GM12878 (cell line): Measurements from ENCODE around the gene DLGAP5. TPM values are rescaled to one million over a fixed set of nuclear protein-coding genes. Genes with fewer than 3 reads are reported as not detected.

Experiments
- ATF3 ChIP-seq: IDR thresholded peaks from 2 replicates; pipeline ENCODE4 v1.6.1; 2011; ENCODE audit warnings: low read depth, mild to moderate bottlenecking, low read length, moderate library complexity, borderline replicate concordance; ENCODE audit errors: extremely low read depth
- CHD2 ChIP-seq: IDR thresholded peaks from 2 replicates; pipeline ENCODE4 v1.6.1; 2011; ENCODE audit warnings: low read depth, low read length, improper control_type of control experiment, borderline replicate concordance
- CREM ChIP-seq: IDR thresholded peaks from 2 replicates; pipeline ENCODE4 v1.6.1; 2014; ENCODE audit warnings: antibody characterized with exemption, low read depth
- FOXM1 ChIP-seq: IDR thresholded peaks from 2 replicates; pipeline ENCODE4 v1.6.1; 2012; ENCODE audit warnings: low read depth, mild to moderate bottlenecking, inconsistent platforms, low read length, moderate library complexity
- IKZF2 ChIP-seq, 2 experiments: fragments of 450-650 bp; IDR thresholded peaks; 2 replicates each; pipeline ENCODE4 v1.6.1; 2017; ENCODE audit warnings: mild to moderate bottlenecking in 2 of 2, moderate library complexity in 2 of 2
- NFIC ChIP-seq: IDR thresholded peaks from 2 replicates; pipeline ENCODE4 v1.6.1; 2012; ENCODE audit warnings: low read depth, mild to moderate bottlenecking, inconsistent platforms, low read length, moderate library complexity
- SP1 ChIP-seq: IDR thresholded peaks from one replicate; pipeline ENCODE4 v1.6.1; 2011; ENCODE audit warnings: low read depth, low read length
- YBX1 ChIP-seq: fragments of 450-650 bp; IDR thresholded peaks from 2 replicates; pipeline ENCODE4 v1.6.1; 2016; ENCODE audit warnings: antibody characterized with exemption
- ZNF24 ChIP-seq: fragments of 450-650 bp; IDR thresholded peaks from 2 replicates; pipeline ENCODE4 v1.6.1; 2017; ENCODE audit warnings: antibody characterized with exemption, mild to moderate bottlenecking
- polyA plus RNA-seq, 11 experiments: library from polyadenylated mRNA; depleted of rRNA in 4 of 11; unstranded in 6 of 11; stranded (reverse) in 5 of 11; fragments of >200 nt; fragmentation: Nextera tagmentation in 4 of 11; fragmentation: Illumina TruSeq in 1 of 11; extraction: Ambion mirVana in 4 of 11; extraction: Trizol in 1 of 11; gene quantifications; 1 replicate in 1 of 11; 2 replicates in 10 of 11; pipeline versions ENCODE4 v1.2.1 to v1.2.3, GENCODE V29; 2011 to 2016; ENCODE audit warnings: inconsistent platforms in 2 of 11, missing spikeins in 2 of 11, low read depth in 1 of 11
- total RNA-seq, 4 experiments: library from RNA; depleted of rRNA in 3 of 4; stranded (reverse); fragments of >200 nt in 3 of 4; fragmentation: Illumina TruSeq in 1 of 4; extraction: Trizol in 1 of 4; gene quantifications; 2 replicates each; pipeline versions ENCODE4 v1.2.1 to v1.2.3, GENCODE V29; 2013 to 2021

The DLGAP5 gene
- total and polyA plus RNA-seq, 10 of the 15 experiments (the other 5 are each of a cell fraction or from before 2014, with no cell fraction given): 40.9 to 106 (median 67.6) TPM

GRCh38 chr14:55098561-55098898 lies 92.9 kb downstream of the DLGAP5 start (continued):
- TF ChIP-seq CHD2 (0 out of 2 replicates have a peak, but pooled peaks have one; percentile 26), ATF3 (no peak), ZNF24 (no peak), FOXM1 (no peak), CREM (no peak), NFIC (peak; percentile 16; the same call in 1 of the 2 replicates), SP1 (peak; percentile 18), YBX1 (no peak; the same call in 1 of the 2 replicates), IKZF2 (IDR thresholded peaks at IDR 0.05) (peak; percentile 11 to 36; a peak in 2 of 4 replicates)

Other genes starting within 250 kb of the DLGAP5 start
- gene WDHD1, start 164.5 kb downstream of the DLGAP5 start, total RNA-seq (2014; rRNA removed): 21.9 and 25.7 TPM in 2 replicates
- 32.7 and 33.5 TPM in 2 replicates for gene WDHD1, start 164.5 kb downstream of the DLGAP5 start, total RNA-seq (2014; rRNA removed; fragmentation: Illumina TruSeq; extraction: Trizol)
- 37.9 and 38.7 TPM in 2 replicates for gene WDHD1, start 164.5 kb downstream of the DLGAP5 start, total RNA-seq (2021)
- 34.2 and 57.1 TPM in 2 replicates for gene WDHD1, start 164.5 kb downstream of the DLGAP5 start, polyA plus RNA-seq (2011; rRNA removed)
- 31.8 and 32.9 TPM in 2 replicates for gene WDHD1, start 164.5 kb downstream of the DLGAP5 start, polyA plus RNA-seq (2014; fragmentation: Illumina TruSeq; extraction: Trizol)
- gene WDHD1, start 164.5 kb downstream of the DLGAP5 start, polyA plus RNA-seq (2014; fragmentation: Nextera tagmentation; extraction: Ambion mirVana): 10 to 100 TPM; 11.3 to 14.8 TPM
- gene WDHD1, start 164.5 kb downstream of the DLGAP5 start, polyA plus RNA-seq (2014; rRNA removed): 14.8 and 17.8 TPM in 2 replicates
- 10 to 100 TPM; 46.3 to 50.5 TPM for gene WDHD1, start 164.5 kb downstream of the DLGAP5 start, polyA plus RNA-seq (2016; fragmentation: Nextera tagmentation; extraction: Ambion mirVana)
- gene SOCS4, start 164.3 kb downstream of the DLGAP5 start, total RNA-seq (2014; rRNA removed): 20.5 and 25.8 TPM in 2 replicates
- gene SOCS4, start 164.3 kb downstream of the DLGAP5 start, total RNA-seq (2014; rRNA removed; fragmentation: Illumina TruSeq; extraction: Trizol): 30.6 and 31.0 TPM in 2 replicates
- 27.9 and 31.5 TPM in 2 replicates for gene SOCS4, start 164.3 kb downstream of the DLGAP5 start, total RNA-seq (2021)
- 25.1 and 35.7 TPM in 2 replicates for gene SOCS4, start 164.3 kb downstream of the DLGAP5 start, polyA plus RNA-seq (2011; rRNA removed)
- gene SOCS4, start 164.3 kb downstream of the DLGAP5 start, polyA plus RNA-seq (2014; fragmentation: Illumina TruSeq; extraction: Trizol): 23.7 and 30.9 TPM in 2 replicates
- gene SOCS4, start 164.3 kb downstream of the DLGAP5 start, polyA plus RNA-seq (2014; fragmentation: Nextera tagmentation; extraction: Ambion mirVana): 1 to 10 TPM; 5.7 to 7.6 TPM
- 13.2 and 14.7 TPM in 2 replicates for gene SOCS4, start 164.3 kb downstream of the DLGAP5 start, polyA plus RNA-seq (2014; rRNA removed)
- 10 to 100 TPM; 18.4 to 21.0 TPM for gene SOCS4, start 164.3 kb downstream of the DLGAP5 start, polyA plus RNA-seq (2016; fragmentation: Nextera tagmentation; extraction: Ambion mirVana)
- 37.7 and 44.6 TPM in 2 replicates for gene MAPK1IP1L, start 139.9 kb downstream of the DLGAP5 start, total RNA-seq (2014; rRNA removed)
- 48.9 and 50.4 TPM in 2 replicates for gene MAPK1IP1L, start 139.9 kb downstream of the DLGAP5 start, total RNA-seq (2014; rRNA removed; fragmentation: Illumina TruSeq; extraction: Trizol)
- 101 and 105 TPM in 2 replicates for gene MAPK1IP1L, start 139.9 kb downstream of the DLGAP5 start, total RNA-seq (2021)
- 52.8 and 80.1 TPM in 2 replicates for gene MAPK1IP1L, start 139.9 kb downstream of the DLGAP5 start, polyA plus RNA-seq (2011; rRNA removed)
- 68.5 and 90.1 TPM in 2 replicates for gene MAPK1IP1L, start 139.9 kb downstream of the DLGAP5 start, polyA plus RNA-seq (2014; fragmentation: Illumina TruSeq; extraction: Trizol)
- gene MAPK1IP1L, start 139.9 kb downstream of the DLGAP5 start, polyA plus RNA-seq (2014; fragmentation: Nextera tagmentation; extraction: Ambion mirVana): 10 to 100 TPM; 55.7 to 66.0 TPM
- 54.2 and 58.1 TPM in 2 replicates for gene MAPK1IP1L, start 139.9 kb downstream of the DLGAP5 start, polyA plus RNA-seq (2014; rRNA removed)
- 100 to 1,000 TPM; 107 to 117 TPM for gene MAPK1IP1L, start 139.9 kb downstream of the DLGAP5 start, polyA plus RNA-seq (2016; fragmentation: Nextera tagmentation; extraction: Ambion mirVana)
- gene LGALS3, start 62.3 kb downstream of the DLGAP5 start, total RNA-seq (2014; rRNA removed): 23.1 and 25.6 TPM in 2 replicates
- 12.0 and 12.3 TPM in 2 replicates for gene LGALS3, start 62.3 kb downstream of the DLGAP5 start, total RNA-seq (2014; rRNA removed; fragmentation: Illumina TruSeq; extraction: Trizol)
- 13.6 and 16.1 TPM in 2 replicates for gene LGALS3, start 62.3 kb downstream of the DLGAP5 start, total RNA-seq (2021)
- 34.2 and 45.4 TPM in 2 replicates for gene LGALS3, start 62.3 kb downstream of the DLGAP5 start, polyA plus RNA-seq (2011; rRNA removed)
- gene LGALS3, start 62.3 kb downstream of the DLGAP5 start, polyA plus RNA-seq (2014; fragmentation: Illumina TruSeq; extraction: Trizol): 7.7 and 8.6 TPM in 2 replicates
- gene LGALS3, start 62.3 kb downstream of the DLGAP5 start, polyA plus RNA-seq (2014; fragmentation: Nextera tagmentation; extraction: Ambion mirVana): 1 to 10 TPM; 1.5 to 6.4 TPM
- 21.3 and 28.6 TPM in 2 replicates for gene LGALS3, start 62.3 kb downstream of the DLGAP5 start, polyA plus RNA-seq (2014; rRNA removed)
- gene LGALS3, start 62.3 kb downstream of the DLGAP5 start, polyA plus RNA-seq (2016; fragmentation: Nextera tagmentation; extraction: Ambion mirVana): 10 to 100 TPM; 28.2 to 30.6 TPM
- 17.6 and 20.2 TPM in 2 replicates for gene FBXO34, start 79.8 kb upstream of the DLGAP5 start, total RNA-seq (2014; rRNA removed)
- 19.4 and 20.0 TPM in 2 replicates for gene FBXO34, start 79.8 kb upstream of the DLGAP5 start, total RNA-seq (2014; rRNA removed; fragmentation: Illumina TruSeq; extraction: Trizol)
- 18.3 and 19.5 TPM in 2 replicates for gene FBXO34, start 79.8 kb upstream of the DLGAP5 start, total RNA-seq (2021)
- 22.8 and 30.9 TPM in 2 replicates for gene FBXO34, start 79.8 kb upstream of the DLGAP5 start, polyA plus RNA-seq (2011; rRNA removed)
- gene FBXO34, start 79.8 kb upstream of the DLGAP5 start, polyA plus RNA-seq (2014; fragmentation: Illumina TruSeq; extraction: Trizol): 16.2 and 20.2 TPM in 2 replicates
- 1 to 10 TPM; 5.6 to 6.8 TPM for gene FBXO34, start 79.8 kb upstream of the DLGAP5 start, polyA plus RNA-seq (2014; fragmentation: Nextera tagmentation; extraction: Ambion mirVana)
- 13.1 and 13.9 TPM in 2 replicates for gene FBXO34, start 79.8 kb upstream of the DLGAP5 start, polyA plus RNA-seq (2014; rRNA removed)
- gene FBXO34, start 79.8 kb upstream of the DLGAP5 start, polyA plus RNA-seq (2016; fragmentation: Nextera tagmentation; extraction: Ambion mirVana): 10 to 100 TPM; 17.6 to 20.0 TPM
- gene ATG14, start 220.2 kb upstream of the DLGAP5 start, total RNA-seq (2014; rRNA removed): 6.3 and 7.3 TPM in 2 replicates
- 5.5 TPM in 2 replicates for gene ATG14, start 220.2 kb upstream of the DLGAP5 start, total RNA-seq (2014; rRNA removed; fragmentation: Illumina TruSeq; extraction: Trizol)
- gene ATG14, start 220.2 kb upstream of the DLGAP5 start, total RNA-seq (2021): 4.3 and 4.5 TPM in 2 replicates
- 5.6 and 7.4 TPM in 2 replicates for gene ATG14, start 220.2 kb upstream of the DLGAP5 start, polyA plus RNA-seq (2011; rRNA removed)
- gene ATG14, start 220.2 kb upstream of the DLGAP5 start, polyA plus RNA-seq (2014; fragmentation: Illumina TruSeq; extraction: Trizol): 5.9 and 6.6 TPM in 2 replicates
- 1 to 10 TPM; 1.1 to 1.4 TPM for gene ATG14, start 220.2 kb upstream of the DLGAP5 start, polyA plus RNA-seq (2014; fragmentation: Nextera tagmentation; extraction: Ambion mirVana)
- 6.4 TPM in 2 replicates for gene ATG14, start 220.2 kb upstream of the DLGAP5 start, polyA plus RNA-seq (2014; rRNA removed)
- gene ATG14, start 220.2 kb upstream of the DLGAP5 start, polyA plus RNA-seq (2016; fragmentation: Nextera tagmentation; extraction: Ambion mirVana): 1 to 10 TPM; 1.8 to 2.1 TPM
- not detected in 2 replicates for gene TBPL2, start 249.0 kb upstream of the DLGAP5 start, total RNA-seq (2014; rRNA removed)
- gene TBPL2, start 249.0 kb upstream of the DLGAP5 start, total RNA-seq (2014; rRNA removed; fragmentation: Illumina TruSeq; extraction: Trizol): not detected in 2 replicates
- 0.41 TPM in 1 of 2 replicates, not detected in the other for gene TBPL2, start 249.0 kb upstream of the DLGAP5 start, total RNA-seq (2021)
- gene TBPL2, start 249.0 kb upstream of the DLGAP5 start, polyA plus RNA-seq (2011; rRNA removed): not detected in 2 replicates
- gene TBPL2, start 249.0 kb upstream of the DLGAP5 start, polyA plus RNA-seq (2014; fragmentation: Illumina TruSeq; extraction: Trizol): not detected in 2 replicates
- gene TBPL2, start 249.0 kb upstream of the DLGAP5 start, polyA plus RNA-seq (2014; fragmentation: Nextera tagmentation; extraction: Ambion mirVana): not detected
- not detected in 2 replicates for gene TBPL2, start 249.0 kb upstream of the DLGAP5 start, polyA plus RNA-seq (2014; rRNA removed)
- gene TBPL2, start 249.0 kb upstream of the DLGAP5 start, polyA plus RNA-seq (2016; fragmentation: Nextera tagmentation; extraction: Ambion mirVana): not detected